Measurements from ENCODE around the gene SFPQ. TPM values are rescaled to one million over a fixed set of nuclear protein-coding genes. Genes with fewer than 3 reads are reported as not detected.

Gene SFPQ
- total RNA-seq, 4 donors from 2014 or later, result 182 to 432 (median 259) TPM

- no peak for ATAC-seq (ENCODE audit: low FRiP score)
- no peak for TF ChIP-seq CTCF (IDR thresholded peaks at IDR 0.05)
Observed at GRCh38 chr1:35220976-35221375, 28.0 kb upstream of the SFPQ start.

DNA sequence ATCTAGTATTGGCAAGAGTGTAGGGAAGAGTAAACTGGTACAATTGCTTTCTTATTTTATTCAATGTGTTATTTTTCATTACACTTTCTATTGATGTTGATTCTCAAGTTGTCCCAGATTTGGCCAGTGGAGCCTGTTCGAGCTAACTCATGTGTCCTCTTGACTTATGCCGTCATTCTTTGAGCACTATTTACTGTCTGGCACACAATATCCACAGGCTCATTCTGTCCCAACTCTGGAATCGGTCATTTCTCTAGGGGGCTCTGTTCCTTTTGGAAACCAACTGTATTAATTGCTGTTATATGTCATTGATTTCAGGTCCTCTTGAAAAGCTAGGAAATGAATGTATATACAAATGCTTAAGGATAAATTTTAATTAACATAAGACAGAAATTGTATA lies 22.4 kb upstream of the SFPQ start:
- TF ChIP-seq CTCF (IDR thresholded peaks at IDR 0.05), result no peak
- DNase-seq (ENCODE audit: low spot score) (no peak), ATAC-seq (ENCODE audit: low FRiP score) (no peak)

More at GRCh38 chr1:35220976-35221375, 28.0 kb upstream of the SFPQ start:
- no peak for DNase-seq (ENCODE audit: low spot score)

GRCh38 chr1:35211120-35211414 lies 18.1 kb upstream of the SFPQ start:
- DNase-seq (ENCODE audit: low spot score) (no peak), ATAC-seq (ENCODE audit: low FRiP score) (no peak)
- no peak for TF ChIP-seq CTCF (IDR thresholded peaks at IDR 0.05)

GRCh38 chr1:35210321-35211119 lies 17.6 kb upstream of the SFPQ start:
- DNase-seq (ENCODE audit: low spot score), result no peak
- no peak for TF ChIP-seq CTCF (IDR thresholded peaks at IDR 0.05)
- peak; percentile 69 for ATAC-seq (ENCODE audit: low FRiP score)

DNA sequence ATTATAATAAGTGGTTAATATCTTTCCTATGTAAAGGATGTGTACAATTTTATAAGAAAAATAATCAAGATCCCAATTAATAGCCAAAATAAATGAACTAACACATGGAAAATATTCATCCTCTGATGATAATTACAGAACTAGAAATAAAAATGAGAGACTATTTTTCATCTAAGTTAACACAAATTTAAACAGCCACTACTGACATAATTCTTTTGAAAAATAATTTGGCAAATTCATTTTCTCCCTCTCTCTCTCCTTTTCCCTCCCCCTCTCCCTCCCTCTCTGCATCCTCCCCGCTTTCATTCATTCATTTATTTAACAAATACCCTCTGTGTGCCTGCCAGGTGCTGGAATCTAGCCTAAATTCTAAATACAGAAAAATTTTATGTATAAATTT lies 10.3 kb upstream of the SFPQ start:
- TF ChIP-seq CTCF (IDR thresholded peaks at IDR 0.05), result no peak
- ATAC-seq (ENCODE audit: low FRiP score), result no peak
- no peak for DNase-seq (ENCODE audit: low spot score)

DNA sequence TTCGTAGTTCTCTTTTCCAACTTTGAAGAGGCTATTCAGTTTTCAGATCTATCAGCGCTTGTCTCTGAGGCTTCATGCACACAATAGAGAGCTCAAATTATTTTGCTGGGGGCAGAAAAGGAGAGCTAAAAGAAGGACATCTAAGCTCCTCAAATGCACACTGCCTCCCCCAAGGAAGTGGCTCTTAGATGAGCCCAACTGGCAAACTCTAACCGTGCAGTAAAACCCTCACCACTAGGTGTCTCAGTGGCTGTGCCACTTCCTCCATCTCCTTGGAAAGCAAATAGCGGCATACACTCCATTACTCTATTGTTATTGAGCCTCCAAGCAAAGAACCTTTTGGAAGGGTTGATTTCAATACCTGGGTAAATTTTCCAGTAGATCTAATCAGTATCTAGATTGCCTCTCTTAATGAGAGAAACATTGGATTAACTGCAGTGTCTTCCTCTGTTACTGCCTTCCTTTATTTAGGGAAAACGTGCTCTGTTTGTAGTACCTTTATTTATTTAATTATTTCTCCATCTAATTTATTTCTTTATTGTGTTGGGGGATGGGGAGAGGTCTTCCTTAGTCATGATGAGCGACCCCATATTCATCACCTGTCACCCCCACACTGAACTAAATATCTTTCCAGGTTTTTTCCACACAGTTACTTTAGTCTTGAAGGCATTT lies 9.2 kb upstream of the SFPQ start:
- TF ChIP-seq CTCF (IDR thresholded peaks at IDR 0.05), result peak in 2 of 3 donors; percentile 28 to 41
- ATAC-seq (ENCODE audit: low FRiP score) (peak; percentile 92), DNase-seq (ENCODE audit: low spot score) (no peak)

- DNase-seq (ENCODE audit: low spot score), result no peak
- ATAC-seq (ENCODE audit: low FRiP score), result no peak
- TF ChIP-seq CTCF (IDR thresholded peaks at IDR 0.05), result no peak
Observed at GRCh38 chr1:35201631-35202030, 8.7 kb upstream of the SFPQ start.
